K562 (cell line): ENCODE measurements around the gene F12. TPM values are rescaled to one million over a fixed set of nuclear protein-coding genes. Genes with fewer than 3 reads are reported as not detected.

Experiments used
- CBX5 ChIP-seq: IDR thresholded peaks from 2 replicates; pipeline ENCODE4 v1.6.1; 2014; ENCODE audit warnings: low read depth, borderline replicate concordance
- CREBBP ChIP-seq: IDR thresholded peaks from one replicate; pipeline ENCODE4 v1.6.1; 2012; ENCODE audit warnings: low read depth, mild to moderate bottlenecking, control low read depth, inconsistent platforms, low read length
- EP400 ChIP-seq: fragments of 450-650 bp; IDR thresholded peaks from 2 replicates; pipeline ENCODE4 v1.6.1; 2017; ENCODE audit warnings: antibody characterized with exemption, mild to moderate bottlenecking, moderate library complexity
- ERF ChIP-seq: fragments of 450-650 bp; formaldehyde crosslinking; IDR thresholded peaks from 2 replicates; pipeline ENCODE4 v1.4.0; 2020; ENCODE audit warnings: mild to moderate bottlenecking, mixed read lengths
- FOXM1 ChIP-seq, 2 experiments: fragments of 450-650 bp in 1 of 2; sonication (generic) in 1 of 2; formaldehyde crosslinking in 1 of 2; IDR thresholded peaks; 2 replicates each; pipeline versions ENCODE4 v1.6.1 to v1.9.0; 2017 to 2022; ENCODE audit warnings: low read depth in 2 of 2, mild to moderate bottlenecking in 2 of 2, missing genetic modification reagents in 1 of 2, moderate library complexity in 1 of 2
- HOXB6 ChIP-seq: fragments of 250-450 bp; sonication (Bioruptor Pico); IDR thresholded peaks from 2 replicates; pipeline ENCODE4 v1.5.1; 2022; ENCODE audit warnings: mild to moderate bottlenecking, borderline replicate concordance
- KDM5B ChIP-seq: fragments of 200-600 bp; sonication (generic); IDR thresholded peaks from 2 replicates; pipeline ENCODE4 v1.6.1; 2012; ENCODE audit warnings: low read depth, mild to moderate bottlenecking, moderate library complexity, low read length, control low read depth, inconsistent platforms; ENCODE audit not compliant: insufficient replicate concordance
- L3MBTL2 ChIP-seq: fragments of 450-650 bp; IDR thresholded peaks from 2 replicates; pipeline ENCODE4 v1.6.1; 2016; ENCODE audit warnings: mild to moderate bottlenecking, moderate library complexity
- LARP7 ChIP-seq: fragments of 450-650 bp; IDR thresholded peaks from 2 replicates; pipeline ENCODE4 v1.6.1; 2016
- MYNN ChIP-seq, 2 experiments: sonication (generic); formaldehyde crosslinking in 1 of 2; IDR thresholded peaks; 2 replicates each; pipeline versions ENCODE4 v1.5.0 to v1.6.1; 2016 to 2020; ENCODE audit warnings: antibody characterized with exemption in 1 of 2, missing genetic modification reagents in 1 of 2
- NFRKB ChIP-seq: fragments of 450-650 bp; IDR thresholded peaks from 2 replicates; pipeline ENCODE4 v1.6.1; 2016; ENCODE audit warnings: low read depth
- POLR2G ChIP-seq: fragments of 200-400 bp; formaldehyde crosslinking; IDR thresholded peaks from 2 replicates; pipeline ENCODE4 v1.6.1; 2017; ENCODE audit warnings: low read depth, mild to moderate bottlenecking, antibody characterized with exemption, low read length, moderate library complexity
- RBM15 ChIP-seq: fragments of 200-400 bp; formaldehyde crosslinking; IDR thresholded peaks from 2 replicates; pipeline ENCODE4 v1.6.1; 2018; ENCODE audit warnings: mild to moderate bottlenecking, low read length, moderate library complexity; ENCODE audit not compliant: insufficient read depth
- SIN3A ChIP-seq, 2 experiments: fragments of 150-350 bp in 1 of 2; IDR thresholded peaks; 2 replicates each; pipeline ENCODE4 v1.6.1; 2011 to 2016; ENCODE audit warnings: borderline replicate concordance in 2 of 2, low read depth in 2 of 2, low read length in 2 of 2, mild to moderate bottlenecking in 2 of 2, moderate library complexity in 2 of 2; ENCODE audit not compliant: control insufficient read depth in 1 of 2
- SMAD3 ChIP-seq: fragments of 450-650 bp; formaldehyde crosslinking; conservative IDR thresholded peaks from 2 replicates; pipeline ENCODE4 v1.4.0; 2020; ENCODE audit warnings: mild to moderate bottlenecking
- SNRNP70 ChIP-seq: fragments of 200-400 bp; formaldehyde crosslinking; optimal IDR thresholded peaks from 2 replicates; pipeline ENCODE3; 2017; ENCODE audit warnings: low read depth, low read length
- SUPT5H ChIP-seq: fragments of 450-650 bp; IDR thresholded peaks from 2 replicates; pipeline ENCODE4 v1.6.1; 2016
- TEAD4 ChIP-seq, 2 experiments: sonication (generic) in 1 of 2; formaldehyde crosslinking in 1 of 2; IDR thresholded peaks; 2 replicates each; pipeline versions ENCODE4 v1.6.1 to v1.8.0; 2012 to 2022; ENCODE audit warnings: borderline replicate concordance in 1 of 2, inconsistent platforms in 1 of 2, low read length in 1 of 2, mild to moderate bottlenecking in 1 of 2, missing genetic modification reagents in 1 of 2
- TSC22D4 ChIP-seq: fragments of 450-650 bp; IDR thresholded peaks from 2 replicates; pipeline ENCODE4 v1.6.1; 2016; ENCODE audit warnings: missing genetic modification characterization, missing biosample characterization, control low read depth
- ZNF232 ChIP-seq: sonication (generic); formaldehyde crosslinking; IDR thresholded peaks from 2 replicates; pipeline ENCODE4 v1.8.0; 2022; ENCODE audit warnings: mild to moderate bottlenecking, missing genetic modification reagents
- ZNF263 ChIP-seq: sonication (generic); formaldehyde crosslinking; IDR thresholded peaks from 2 replicates; pipeline ENCODE4 v1.8.0; 2022; ENCODE audit warnings: mild to moderate bottlenecking, missing genetic modification reagents, borderline replicate concordance
- ZNF507 ChIP-seq: conservative IDR thresholded peaks from 2 replicates; pipeline ENCODE4 v1.6.1; 2017; ENCODE audit warnings: missing genetic modification characterization, missing compliant biosample characterization
- ZNF583 ChIP-seq: fragments of 250-450 bp; sonication (Bioruptor Pico); IDR thresholded peaks from 2 replicates; pipeline ENCODE4 v1.4.0; 2020
- polyA plus RNA-seq, 8 experiments: library from polyadenylated mRNA; depleted of rRNA in 4 of 8; stranded (reverse) in 5 of 8; unstranded in 3 of 8; fragments of >200 nt; fragmentation: Nextera tagmentation in 2 of 8; fragmentation: Illumina TruSeq in 1 of 8; extraction: Ambion mirVana in 2 of 8; extraction: Trizol in 1 of 8; gene quantifications; 2 replicates each; pipeline versions ENCODE4 v1.2.1 to v1.2.3, GENCODE V29; 2011 to 2014; ENCODE audit warnings: inconsistent platforms in 1 of 8, missing spikeins in 1 of 8
- total RNA-seq, 7 experiments: library from RNA; depleted of rRNA in 6 of 7; stranded (reverse); fragments of >200 nt in 6 of 7; fragmentation: Illumina TruSeq in 2 of 7; extraction: Trizol in 2 of 7; gene quantifications; 2 replicates each; pipeline versions ENCODE4 v1.2.1 to v1.2.3, GENCODE V29; 2011 to 2021; ENCODE audit warnings: low replicate concordance in 1 of 7
- TF ChIP-seq, protein P1 (sequence below): sonication (generic); formaldehyde crosslinking; IDR thresholded peaks from 2 replicates; pipeline ENCODE4 v1.8.0; 2022; ENCODE audit warnings: mild to moderate bottlenecking, missing genetic modification reagents
- TF ChIP-seq, protein P2 (sequence below), 2 experiments: fragments of 250-450 bp in 1 of 2; fragments of 450-650 bp in 1 of 2; sonication (Bioruptor Pico) in 1 of 2; IDR thresholded peaks; 2 replicates each; pipeline versions ENCODE4 v1.6.1 to v1.8.0; 2016 to 2021; ENCODE audit warnings: mild to moderate bottlenecking in 2 of 2, moderate library complexity in 2 of 2, missing compliant biosample characterization in 1 of 2, missing genetic modification characterization in 1 of 2
- TF ChIP-seq, protein P3 (sequence below): sonication (generic); formaldehyde crosslinking; IDR thresholded peaks from 2 replicates; pipeline ENCODE4 v1.8.0; 2023; ENCODE audit warnings: mild to moderate bottlenecking, missing genetic modification reagents

Gene F12
- total and polyA plus RNA-seq, 9 of the 15 experiments (the other 6 are each of a cell fraction or from before 2014, with no cell fraction given): 0.59 to 18.3 (median 3.6) TPM

DNA sequence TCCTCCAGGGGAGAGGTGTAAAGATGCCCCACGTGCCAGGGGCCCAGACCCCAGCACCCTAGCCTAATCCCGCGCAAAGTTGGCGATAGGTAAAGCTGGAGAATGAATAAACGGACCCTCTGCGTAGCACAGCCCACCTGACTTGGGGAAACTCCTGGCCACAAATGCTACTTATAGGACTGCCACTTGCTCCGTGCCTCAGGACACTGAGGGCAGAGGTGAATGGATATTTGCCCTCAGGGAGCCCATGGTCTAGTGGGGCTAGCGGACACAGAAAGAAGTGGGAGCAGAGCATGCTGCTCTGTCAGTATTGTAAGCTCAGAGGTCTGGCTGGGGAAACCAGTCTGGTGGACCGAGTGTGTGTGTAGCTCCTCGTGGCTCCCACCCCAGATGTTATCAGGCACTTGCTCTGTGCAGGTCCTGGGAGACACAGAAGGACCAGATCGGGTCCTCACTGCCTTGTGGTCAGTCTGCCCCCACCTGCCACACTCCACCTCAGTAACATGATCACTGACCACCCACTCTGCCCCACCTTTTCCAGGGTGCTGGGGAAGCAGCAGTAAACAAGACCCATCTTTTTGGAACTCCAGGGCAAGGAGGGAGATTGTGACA is 18.0 kb upstream of the F12 start (continued):
- TF ChIP-seq L3MBTL2 (peak; percentile 57; the same call in 1 of the 2 replicates), SUPT5H (peak; percentile 55; the same call in 1 of the 2 replicates), TEAD4 (IDR thresholded peaks at IDR 0.05; ENCODE audit: low read length) (0 out of 2 replicates have a peak, but pooled peaks have one; percentile 7), TEAD4 (CRISPR knock-in tag; IDR thresholded peaks at IDR 0.05; ENCODE audit: borderline replicate concordance) (peak; percentile 80; the same call in 1 of the 2 replicates), ERF (CRISPR knock-in tag) (no peak), MYNN (IDR thresholded peaks at IDR 0.05) (no peak; the same call in 1 of the 2 replicates), MYNN (CRISPR knock-in tag; IDR thresholded peaks at IDR 0.05) (no peak), SMAD3 (no peak), SIN3A (IDR thresholded peaks at IDR 0.05; ENCODE audit: borderline replicate concordance in 2 of 2, control insufficient read depth in 1 of 2, low read depth in 2 of 2, low read length in 2 of 2) (peak; percentile 13 to 84; a peak in 2 of 4 replicates), FOXM1 (IDR thresholded peaks at IDR 0.05; ENCODE audit: low read depth) (no peak), FOXM1 (CRISPR knock-in tag; IDR thresholded peaks at IDR 0.05; ENCODE audit: low read depth) (no peak), SNRNP70 (peak; percentile 38), ZNF263 (0 out of 2 replicates have a peak, but pooled peaks have one; percentile 40), RBM15 (no peak), POLR2G (no peak), ZNF507 (tag) (no peak), KDM5B (peak; percentile 20), TSC22D4 (tag) (no peak), NFRKB (peak; percentile 38; the same call in 1 of the 2 replicates), ZNF583 (CRISPR knock-in tag) (no peak), CREBBP (no peak), LARP7 (no peak), EP400 (0 out of 2 replicates have a peak, but pooled peaks have one; percentile 68), CBX5 (no peak), HOXB6 (no peak), ZNF232 (CRISPR knock-in tag) (peak; percentile 15; the same call in 1 of the 2 replicates)
- TF ChIP-seq, protein P1, sequence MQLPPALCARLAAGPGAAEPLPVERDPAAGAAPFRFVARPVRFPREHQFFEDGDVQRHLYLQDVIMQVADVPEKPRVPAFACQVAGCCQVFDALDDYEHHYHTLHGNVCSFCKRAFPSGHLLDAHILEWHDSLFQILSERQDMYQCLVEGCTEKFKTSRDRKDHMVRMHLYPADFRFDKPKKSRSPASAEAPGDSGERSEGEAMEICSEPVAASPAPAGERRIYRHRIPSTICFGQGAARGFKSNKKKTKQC (CRISPR knock-in tag): peak; percentile 66
- TF ChIP-seq, protein P2, sequence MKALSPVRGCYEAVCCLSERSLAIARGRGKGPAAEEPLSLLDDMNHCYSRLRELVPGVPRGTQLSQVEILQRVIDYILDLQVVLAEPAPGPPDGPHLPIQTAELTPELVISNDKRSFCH (CRISPR knock-in tag; IDR thresholded peaks at IDR 0.05): no peak
- TF ChIP-seq, protein P2 (tag; IDR thresholded peaks at IDR 0.05): 0 out of 2 replicates have a peak, but pooled peaks have one; percentile 4
- TF ChIP-seq, protein P3, sequence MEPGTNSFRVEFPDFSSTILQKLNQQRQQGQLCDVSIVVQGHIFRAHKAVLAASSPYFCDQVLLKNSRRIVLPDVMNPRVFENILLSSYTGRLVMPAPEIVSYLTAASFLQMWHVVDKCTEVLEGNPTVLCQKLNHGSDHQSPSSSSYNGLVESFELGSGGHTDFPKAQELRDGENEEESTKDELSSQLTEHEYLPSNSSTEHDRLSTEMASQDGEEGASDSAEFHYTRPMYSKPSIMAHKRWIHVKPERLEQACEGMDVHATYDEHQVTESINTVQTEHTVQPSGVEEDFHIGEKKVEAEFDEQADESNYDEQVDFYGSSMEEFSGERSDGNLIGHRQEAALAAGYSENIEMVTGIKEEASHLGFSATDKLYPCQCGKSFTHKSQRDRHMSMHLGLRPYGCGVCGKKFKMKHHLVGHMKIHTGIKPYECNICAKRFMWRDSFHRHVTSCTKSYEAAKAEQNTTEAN: no peak
